ENCODE results near the gene RLF. TPM values are rescaled to one million over a fixed set of nuclear protein-coding genes. Genes with fewer than 3 reads are reported as not detected.

RLF gene
- total and polyA plus RNA-seq, 10 of the 15 experiments (the other 5 are each of a cell fraction or from before 2014, with no cell fraction given): 2.0 to 19.8 (median 8.7) TPM

- ATAC-seq (no peak), FAIRE-seq (no peak), DNase-seq (ENCODE audit: low read depth, low spot score) (no peak)
- ChIA-PET RAD21 (ENCODE audit: unreplicated experiment) (no interaction called here), CTCF (no interaction called here), POLR2A (interaction anchor here (0.6 kb wide), 1 partner anchor 166 kb away, joined by 3 read pairs; no protein-coding TSS in a partner anchor), SMC1A (ENCODE audit: uncharacterized antibody, unreplicated experiment) (interaction anchor here (0.7 kb wide), 1 partner anchor 97 kb away, joined by 3 read pairs; no protein-coding TSS in a partner anchor)
- no peaks in the 10 kb centered on the region; the same call in 1 of the 3 replicates for H3K9me3 ChIP-seq (replicated peaks; ENCODE audit: control insufficient read depth, insufficient read depth, low read length)
- no peaks in the 10 kb centered on the region for H3K36me3 ChIP-seq (ENCODE audit: control insufficient read depth in 2 of 2, insufficient read depth in 2 of 2, low read length in 1 of 2)
- H3K9ac ChIP-seq (ENCODE audit: control insufficient read depth, insufficient read depth, low read length): no peak overlapping the region
- intact Hi-C loops (cut with micrococcal nuclease; ENCODE audit: unreplicated experiment): no loop called here
- H3K27ac ChIP-seq (ENCODE audit: control insufficient read depth, insufficient read depth): no peak overlapping the region
- no TSS peak for BruUV-seq (replicated peaks)
- in situ Hi-C loops (cut with MboI): no loop called here
- no peak overlapping the region for H3K4me3 ChIP-seq
- TF ChIP-seq BCLAF1 (IDR thresholded peaks at IDR 0.05) (no peak), TCF7 (IDR thresholded peaks at IDR 0.05; ENCODE audit: borderline replicate concordance) (no peak), SIN3A (IDR thresholded peaks at IDR 0.05; ENCODE audit: low read depth, low read length) (no peak), HCFC1 (IDR thresholded peaks at IDR 0.05; ENCODE audit: low read length) (no peak), TCF3 (IDR thresholded peaks at IDR 0.05; ENCODE audit: borderline replicate concordance, insufficient read depth, low read depth, low read length) (no peak), FOXK2 (IDR thresholded peaks at IDR 0.05) (no peak), NKRF (conservative IDR thresholded peaks at IDR 0.05) (no peak), MEF2B (IDR thresholded peaks at IDR 0.05; ENCODE audit: partially characterized antibody, poor library complexity, severe bottlenecking) (no peak), NFIC (IDR thresholded peaks at IDR 0.05; ENCODE audit: low read depth, low read length) (no peak)
- no peaks in the 10 kb centered on the region for H3K4me1 ChIP-seq (ENCODE audit: control insufficient read depth, insufficient read depth, low read length)
- H4K20me1 ChIP-seq (ENCODE audit: control insufficient read depth, insufficient read depth): no peaks in the 10 kb centered on the region
- no peak overlapping the region for H3K4me2 ChIP-seq (ENCODE audit: control insufficient read depth, insufficient read depth)
- H2AFZ ChIP-seq (ENCODE audit: control insufficient read depth, low read depth, low read length): no peak overlapping the region
- WGBS (ENCODE audit: insufficient coverage, insufficient replicate concordance, low lambda C conversion rate, missing lambda C conversion rate): 84% methylated on average over 42 of the region's 44 CpGs
- H3K79me2 ChIP-seq (ENCODE audit: control insufficient read depth, insufficient read depth, low read length): no peaks in the 10 kb centered on the region
- no peaks in the 10 kb centered on the region; a peak in 1 of 4 replicates for H3K27me3 ChIP-seq (replicated peaks in 1 of 2; ENCODE audit: control insufficient read depth in 2 of 2, insufficient read depth in 2 of 2, low read length in 1 of 2)
Measured at GRCh38 chr1:40132383-40133311, 28.5 kb upstream of the RLF start.

Data from GM12878 (cell line).